Transverse colon (tissue), 4 donors: ENCODE measurements around the gene XRCC6. TPM values are rescaled to one million over a fixed set of nuclear protein-coding genes. Genes with fewer than 3 reads are reported as not detected.

Source experiments
- DNase-seq: peaks from one replicate; pipeline ENCODE4 v3.0.0-alpha.2; 2019
- H3K27ac ChIP-seq, 4 donors: fragments of 200-600 bp; sonication (generic); 2 replicates each; pipeline ENCODE4 v1.5.1; 2016 to 2018; ENCODE audit warnings: inconsistent platforms in 4 of 4
- H3K27me3 ChIP-seq: fragments of 200-600 bp; sonication (generic); 2 replicates; pipeline ENCODE4 v1.5.1; 2017; ENCODE audit warnings: inconsistent platforms
- H3K36me3 ChIP-seq, 4 donors: fragments of 200-600 bp; sonication (generic); 2 replicates each; pipeline ENCODE4 v1.5.1; 2017 to 2019; ENCODE audit warnings: inconsistent platforms in 4 of 4
- H3K4me1 ChIP-seq, 4 donors: fragments of 200-600 bp; sonication (generic); 2 replicates each; pipeline ENCODE4 v1.5.1; 2017 to 2020; ENCODE audit warnings: inconsistent platforms in 4 of 4
- H3K4me3 ChIP-seq, 4 donors: fragments of 200-600 bp; sonication (generic); 1 replicate in 1 of 4; 2 replicates in 3 of 4; pipeline versions ENCODE4 v1.5.1 to v1.6.1; 2017 to 2019; ENCODE audit warnings: inconsistent platforms in 4 of 4
- H3K9me3 ChIP-seq, 2 donors: fragments of 200-600 bp; sonication (generic); 2 replicates each; pipeline ENCODE4 v1.5.1; 2017 to 2019; ENCODE audit warnings: inconsistent platforms in 2 of 2
- EP300 ChIP-seq: sonication (generic); formaldehyde crosslinking; IDR thresholded peaks from one replicate; pipeline ENCODE4 v1.6.1; 2017; ENCODE audit warnings: antibody characterized with exemption, low read depth
- POLR2A ChIP-seq: fragments of 450-650 bp; IDR thresholded peaks from one replicate; pipeline ENCODE4 v1.6.1; 2016; ENCODE audit warnings: antibody characterized with exemption, mild to moderate bottlenecking, moderate library complexity
- POLR2AphosphoS5 ChIP-seq, 3 donors: sonication (generic); formaldehyde crosslinking; IDR thresholded peaks; one replicate each; pipeline ENCODE4 v1.6.1; 2016; ENCODE audit warnings: antibody characterized with exemption in 3 of 3
- WGBS, 2 donors: methylation state at CpG; one replicate each; pipeline ENCODE4 v1.1.5; 2018; ENCODE audit warnings: low coverage in 1 of 2; 5-methylcytosine and 5-hydroxymethylcytosine counted together
- in situ Hi-C, 4 donors: fragments of 200-750 bp; cut with MboI; loops; one replicate each; pipeline versions ENCODE4 v1.15.0 to v1.15.1; 2017; ENCODE audit warnings: low sequenced_read_pairs in 3 of 4, low pct_ligation_motif_present in 1 of 4, low pct_unique_long_range_greater_than_20kb in 1 of 4
- intact Hi-C: fragments of 100-400 bp; cut with DNase I; formaldehyde crosslinking; loops from one replicate; pipeline ENCODE4 v1.15.1; 2023; ENCODE audit warnings: low total_unique reads
- total RNA-seq, 4 donors: library from RNA; depleted of rRNA; stranded (reverse); fragments of >200 nt; gene quantifications; one replicate each; pipeline ENCODE4 v1.1.0, GENCODE V29; 2016
- TF ChIP-seq, protein P1 (sequence below), 5 experiments: fragments of 200-600 bp in 3 of 5; fragments of 450-650 bp in 2 of 5; sonication (generic) in 3 of 5; IDR thresholded peaks; 1 replicate in 2 of 5; 2 replicates in 3 of 5; pipeline ENCODE4 v1.5.1; 2016 to 2017; ENCODE audit warnings: antibody characterized with exemption in 5 of 5, inconsistent platforms in 3 of 5, mild to moderate bottlenecking in 2 of 5, moderate library complexity in 1 of 5

Gene XRCC6
- total RNA-seq, 4 donors from 2014 or later = 56.5 to 145 (median 126) TPM

DNA sequence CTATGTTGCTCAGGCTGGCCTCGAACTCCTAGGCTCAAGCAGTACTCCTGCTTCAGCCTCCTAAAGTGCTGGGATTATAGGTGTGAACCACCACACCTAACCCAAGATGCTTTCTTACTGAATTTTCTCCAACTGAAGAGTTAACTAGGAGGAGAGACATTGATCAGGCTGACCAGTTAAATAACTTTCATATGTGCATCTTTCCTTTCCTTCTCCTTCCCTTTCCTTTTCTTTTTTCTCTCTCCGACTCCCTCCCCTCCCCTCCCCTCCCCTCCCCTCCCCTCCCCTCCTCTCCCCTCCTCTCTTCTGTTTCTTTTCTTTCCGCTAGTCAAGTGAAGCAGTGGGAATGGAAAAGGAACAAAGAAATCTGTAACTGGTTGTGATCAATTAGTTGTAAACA lies 26.7 kb downstream of the XRCC6 start:
- intact Hi-C loops (no loop called here), in situ Hi-C loops (no loop called here)
- H3K4me1 ChIP-seq = no peaks in the 10 kb centered on the region
- no peaks in the 10 kb centered on the region for H3K9me3 ChIP-seq
- no peak for DNase-seq
- no peak overlapping the region for H3K4me3 ChIP-seq
- peaks cover 0 to 75% (median 37%) of the 10 kb centered on the region in 4 donors for H3K36me3 ChIP-seq
- no peaks in the 10 kb centered on the region for H3K27me3 ChIP-seq
- WGBS, 2 donors = 80 to 100% methylated on average over 3 of the region's 3 CpGs
- H3K27ac ChIP-seq = no peak overlapping the region
- TF ChIP-seq EP300 (no peak), POLR2AphosphoS5 (IDR thresholded peaks at IDR 0.05) (no peak), POLR2A (no peak)
- TF ChIP-seq, protein P1, sequence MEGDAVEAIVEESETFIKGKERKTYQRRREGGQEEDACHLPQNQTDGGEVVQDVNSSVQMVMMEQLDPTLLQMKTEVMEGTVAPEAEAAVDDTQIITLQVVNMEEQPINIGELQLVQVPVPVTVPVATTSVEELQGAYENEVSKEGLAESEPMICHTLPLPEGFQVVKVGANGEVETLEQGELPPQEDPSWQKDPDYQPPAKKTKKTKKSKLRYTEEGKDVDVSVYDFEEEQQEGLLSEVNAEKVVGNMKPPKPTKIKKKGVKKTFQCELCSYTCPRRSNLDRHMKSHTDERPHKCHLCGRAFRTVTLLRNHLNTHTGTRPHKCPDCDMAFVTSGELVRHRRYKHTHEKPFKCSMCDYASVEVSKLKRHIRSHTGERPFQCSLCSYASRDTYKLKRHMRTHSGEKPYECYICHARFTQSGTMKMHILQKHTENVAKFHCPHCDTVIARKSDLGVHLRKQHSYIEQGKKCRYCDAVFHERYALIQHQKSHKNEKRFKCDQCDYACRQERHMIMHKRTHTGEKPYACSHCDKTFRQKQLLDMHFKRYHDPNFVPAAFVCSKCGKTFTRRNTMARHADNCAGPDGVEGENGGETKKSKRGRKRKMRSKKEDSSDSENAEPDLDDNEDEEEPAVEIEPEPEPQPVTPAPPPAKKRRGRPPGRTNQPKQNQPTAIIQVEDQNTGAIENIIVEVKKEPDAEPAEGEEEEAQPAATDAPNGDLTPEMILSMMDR (IDR thresholded peaks at IDR 0.05) = no peak

DNA sequence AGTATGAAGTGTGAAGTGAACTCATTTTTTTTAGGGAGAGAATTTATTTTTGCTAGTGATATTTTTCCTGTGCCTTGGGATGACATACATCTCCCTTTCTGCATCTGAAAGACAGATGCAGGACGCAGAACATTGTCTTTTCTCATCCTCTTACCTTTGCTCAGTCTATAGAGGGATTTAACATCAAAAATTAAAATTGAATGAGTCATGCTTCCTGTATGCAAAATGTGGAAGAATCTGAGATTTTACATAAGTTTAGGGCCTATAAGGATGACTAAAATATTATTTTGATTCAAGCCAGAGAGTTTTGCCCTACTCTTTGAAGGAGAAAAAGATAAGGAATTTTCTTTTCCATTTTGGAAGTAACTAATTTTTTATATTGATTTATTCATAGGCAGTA lies 27.3 kb downstream of the XRCC6 start:
- Histone ChIP-seq H3K27me3 (no peaks in the 10 kb centered on the region), H3K27ac (no peak overlapping the region), H3K9me3 (no peaks in the 10 kb centered on the region), H3K36me3 (peaks cover 0 to 82% (median 37%) of the 10 kb centered on the region in 4 donors), H3K4me1 (no peaks in the 10 kb centered on the region), H3K4me3 (no peak overlapping the region)
- 85 to 91% methylated on average over 1 of the region's 1 CpG for WGBS, 2 donors
- no peak for DNase-seq
- TF ChIP-seq, protein P1 (IDR thresholded peaks at IDR 0.05) = no peak
- no peak for TF ChIP-seq EP300
- TF ChIP-seq POLR2A = no peak
- no peak for TF ChIP-seq POLR2AphosphoS5 (IDR thresholded peaks at IDR 0.05)
- in situ Hi-C loops (no loop called here), intact Hi-C loops (no loop called here)

DNA sequence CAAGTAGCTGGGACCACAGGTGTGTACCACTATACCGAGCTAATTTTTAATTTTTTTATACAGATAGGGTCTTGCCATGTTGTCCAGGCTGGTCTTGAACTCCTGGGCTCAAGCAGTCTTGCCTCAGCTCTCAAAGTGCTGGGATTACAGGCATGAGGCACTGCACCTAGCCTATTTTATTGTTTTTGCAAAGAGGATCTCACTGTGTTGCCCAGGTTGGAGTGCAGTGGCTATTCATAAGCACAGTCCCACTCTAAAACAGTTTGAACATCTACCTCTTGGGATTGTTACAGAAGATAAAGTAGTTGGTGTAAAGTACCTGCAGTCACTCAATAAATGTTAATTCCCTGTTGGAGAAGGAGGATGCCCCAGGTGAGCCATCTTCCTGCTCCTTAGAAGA lies 29.1 kb downstream of the XRCC6 start:
- intact Hi-C loops = no loop called here
- in situ Hi-C loops = no loop called here
- TF ChIP-seq EP300 (no peak), POLR2AphosphoS5 (IDR thresholded peaks at IDR 0.05) (no peak), POLR2A (no peak)
- TF ChIP-seq, protein P1 (IDR thresholded peaks at IDR 0.05) = no peak
- 100% methylated on average over 1 of the region's 1 CpG; no CpG with 5 or more reads in 1 of the 2 donors for WGBS, 2 donors
- no peaks in the 10 kb centered on the region for H3K4me1 ChIP-seq
- H3K27me3 ChIP-seq = no peaks in the 10 kb centered on the region
- DNase-seq = no peak
- H3K4me3 ChIP-seq = no peak overlapping the region
- no peak overlapping the region for H3K27ac ChIP-seq
- peaks cover 0 to 94% (median 44%) of the 10 kb centered on the region in 4 donors for H3K36me3 ChIP-seq
- no peaks in the 10 kb centered on the region for H3K9me3 ChIP-seq

DNA sequence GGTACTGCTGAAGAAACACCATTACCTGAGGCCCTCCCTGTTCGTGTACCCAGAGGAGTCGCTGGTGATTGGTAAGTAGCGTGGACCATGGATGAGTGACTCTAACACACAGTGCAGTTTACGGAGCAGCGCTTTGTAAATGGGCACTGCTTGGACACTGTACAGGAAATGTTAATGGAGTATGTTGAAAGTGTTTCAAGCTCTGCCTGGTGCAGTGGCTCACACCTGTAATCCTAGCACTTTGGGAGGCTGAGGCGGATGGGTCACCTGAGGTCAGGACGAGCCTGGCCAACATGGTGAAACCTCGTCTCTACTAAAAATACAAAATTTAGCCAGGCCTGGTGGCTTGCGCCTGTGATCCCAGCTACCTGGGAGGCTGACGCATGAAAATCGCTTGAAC lies 29.7 kb downstream of the XRCC6 start:
- Histone ChIP-seq H3K27me3 (no peaks in the 10 kb centered on the region), H3K27ac (no peak overlapping the region), H3K4me3 (no peak overlapping the region), H3K9me3 (no peaks in the 10 kb centered on the region), H3K4me1 (no peaks in the 10 kb centered on the region), H3K36me3 (peaks cover 0 to 94% (median 47%) of the 10 kb centered on the region in 4 donors)
- DNase-seq = no peak
- in situ Hi-C loops (no loop called here), intact Hi-C loops (no loop called here)
- WGBS, 2 donors = 93 to 94% methylated on average over 9 to 11 of the region's 11 CpGs
- TF ChIP-seq, protein P1 (IDR thresholded peaks at IDR 0.05) = no peak
- TF ChIP-seq POLR2AphosphoS5 (IDR thresholded peaks at IDR 0.05) (no peak), EP300 (no peak), POLR2A (no peak)
